ENCODE measurements around the gene CEP83. TPM values are rescaled to one million over a fixed set of nuclear protein-coding genes. Genes with fewer than 3 reads are reported as not detected.

Gene CEP83
- total and polyA plus RNA-seq, 9 of the 15 experiments (the other 6 are each of a cell fraction or from before 2014, with no cell fraction given): 5.3 to 40.5 (median 31.3) TPM

- H3K9ac ChIP-seq (ENCODE audit: insufficient read depth in 1 of 2, low read depth in 2 of 2, low read length in 2 of 2): peak overlapping the region; percentile 91 to 95
- in situ Hi-C loops (cut with MboI) (no loop called here), intact Hi-C loops (cut with micrococcal nuclease) (no loop called here)
- ChIA-PET CTCF (ENCODE audit: low intra/inter-chr PET ratio) (no interaction called here), POLR2A (interaction anchor here (0.7 to 1.6 kb wide), 5 partner anchors 10 to 902 kb away, joined by 3 to 6 read pairs (median 4); no protein-coding TSS in a partner anchor)
- H3K4me2 ChIP-seq (ENCODE audit: insufficient read depth, low read length): peak overlapping the region; percentile 83
- H4K20me1 ChIP-seq (replicated peaks; ENCODE audit: control insufficient read depth, insufficient read depth, low read length): no peaks in the 10 kb centered on the region
- DNase-seq (ENCODE audit: extremely low read depth in 1 of 4, low spot score in 3 of 4) (peak in 2 of 4 experiments; percentile 8 to 9), FAIRE-seq (peak; percentile 26), ATAC-seq (peak; percentile 80)
- TSS peak; percentile 75 for BruUV-seq (replicated peaks)
- peak overlapping the region; percentile 85 for H3K27ac ChIP-seq (ENCODE audit: extremely low read depth, low read depth, low read length)
- H3K36me3 ChIP-seq (ENCODE audit: control insufficient read depth, insufficient read depth, low read length): peaks cover 25% of the 10 kb centered on the region; the same call in 2 of the 3 replicates
- peaks cover 58% of the 10 kb centered on the region for H3K79me2 ChIP-seq (ENCODE audit: control insufficient read depth, insufficient read depth, low read length)
- no peaks in the 10 kb centered on the region for H3K9me1 ChIP-seq (ENCODE audit: control insufficient read depth, insufficient read depth, low read length)
- H2AFZ ChIP-seq (ENCODE audit: low read depth, low read length): peak overlapping the region; percentile 93
- peak overlapping the region; percentile 96 for H3K4me3 ChIP-seq
- H3K4me1 ChIP-seq (replicated peaks in 1 of 2; ENCODE audit: control insufficient read depth in 2 of 2, insufficient read depth in 2 of 2, low read length in 2 of 2): peaks cover 0 to 10% of the 10 kb centered on the region in 2 experiments; a peak in 4 of 5 replicates
- under 1% methylated on average over 13 of the region's 23 CpGs for WGBS (ENCODE audit: insufficient coverage, low coverage, missing lambda C conversion rate)
- H3K27me3 ChIP-seq (ENCODE audit: control insufficient read depth in 2 of 2, insufficient read depth in 2 of 2, low read length in 2 of 2): no peaks in the 10 kb centered on the region
- peaks cover 5% of the 10 kb centered on the region; the same call in 1 of the 2 replicates for H3K9me3 ChIP-seq (replicated peaks; ENCODE audit: control insufficient read depth, insufficient read depth, low read depth, low read length)
- peak in 1 of 2 experiments; percentile 57; a peak in 1 of 4 replicates for TF ChIP-seq HDAC1 (IDR thresholded peaks at IDR 0.05)
- no peak for TF ChIP-seq HLTF (IDR thresholded peaks at IDR 0.05)
- TF ChIP-seq ARID3A (IDR thresholded peaks at IDR 0.05; ENCODE audit: borderline replicate concordance, low read depth, low read length): no peak
- 0 out of 2 replicates have a peak, but pooled peaks have one; percentile 25 for TF ChIP-seq BACH1 (tag; IDR thresholded peaks at IDR 0.05)
- TF ChIP-seq MLLT1 (IDR thresholded peaks at IDR 0.05): peak in 1 of 2 experiments; percentile 59; a peak in 2 of 4 replicates
- 0 out of 4 replicates have a peak, but pooled peaks of 1 of the 2 experiments have one; percentile 13 for TF ChIP-seq MLX (CRISPR knock-in tag; conservative IDR thresholded peaks at IDR 0.05)
- TF ChIP-seq SMAD1 (IDR thresholded peaks at IDR 0.05; ENCODE audit: low read depth, low read length, partially characterized antibody): peak; percentile 2
- TF ChIP-seq FOXK1 (CRISPR knock-in tag; IDR thresholded peaks at IDR 0.05; ENCODE audit: borderline replicate concordance): peak; percentile 86; the same call in 1 of the 2 replicates
- TF ChIP-seq ZBTB17 (CRISPR knock-in tag; IDR thresholded peaks at IDR 0.05): no peak
- peak; percentile 17; the same call in 1 of the 2 replicates for TF ChIP-seq SMARCA4 (IDR thresholded peaks at IDR 0.05)
- no peak for TF ChIP-seq HNRNPH1 (optimal IDR thresholded peaks at IDR 0.05; ENCODE audit: low read depth, low read length)
- 0 out of 2 replicates have a peak, but pooled peaks have one; percentile 22 for TF ChIP-seq SMARCC2 (IDR thresholded peaks at IDR 0.05; ENCODE audit: low read depth)
- peak; percentile 37; the same call in 1 of the 2 replicates for TF ChIP-seq ETV5 (CRISPR knock-in tag; IDR thresholded peaks at IDR 0.05; ENCODE audit: low read depth)
- no peak for TF ChIP-seq BRD4 (IDR thresholded peaks at IDR 0.05)
- TF ChIP-seq ZBTB1 (CRISPR knock-in tag; IDR thresholded peaks at IDR 0.05; ENCODE audit: borderline replicate concordance, low read depth): peak; percentile 99
- no peak for TF ChIP-seq BMI1 (IDR thresholded peaks at IDR 0.05; ENCODE audit: low read length)
- TF ChIP-seq CREBBP (IDR thresholded peaks at IDR 0.05; ENCODE audit: low read depth, low read length): no peak
- no peak; the same call in 1 of the 2 replicates for TF ChIP-seq ELF1 (tag; IDR thresholded peaks at IDR 0.05)
Measured at GRCh38 chr12:94458877-94459727, 565 bp downstream of the CEP83 start.

All from K562 (cell line).